Hepatocyte (in vitro differentiated cells): ENCODE measurements around the gene LRRC51.
"Not testable (repeated sequence)": the region's sequence is repeated elsewhere in the genome, so short reads cannot be mapped to it uniquely, and the experiment has no call there.

Experiments
- CTCF ChIP-seq: fragments of 200-600 bp; sonication (generic); IDR thresholded peaks from 2 replicates; pipeline ENCODE4 v1.5.1; 2016; ENCODE audit warnings: antibody characterized with exemption, mild to moderate bottlenecking; ENCODE audit not compliant: poor library complexity
- EZH2 ChIP-seq: fragments of 200-600 bp; sonication (generic); IDR thresholded peaks from 2 replicates; pipeline ENCODE4 v1.6.1; 2016; ENCODE audit warnings: antibody characterized with exemption, mild to moderate bottlenecking, borderline replicate concordance

GRCh38 chr11:72142086-72142485 is 61.4 kb downstream of the LRRC51 start:
- TF ChIP-seq CTCF, EZH2: not testable (repeated sequence)
